H1 (cell line): ENCODE results near the gene BPIFA2.

ENCODE experiments used
- CHD2 ChIP-seq: IDR thresholded peaks from 2 replicates; pipeline ENCODE4 v1.6.1; 2012; ENCODE audit warnings: low read length, improper control_type of control experiment
- KDM1A ChIP-seq: fragments of 200-600, 300-600 bp; sonication (generic); IDR thresholded peaks from 2 replicates; pipeline ENCODE4 v1.7.1; 2016; ENCODE audit warnings: mild to moderate bottlenecking, low read length, borderline replicate concordance
- NANOG ChIP-seq: IDR thresholded peaks from 2 replicates; pipeline ENCODE4 v1.6.1; 2011; ENCODE audit warnings: low read length, low read depth, mild to moderate bottlenecking, inconsistent platforms; ENCODE audit not compliant: insufficient read depth, poor library complexity, severe bottlenecking
- POLR2AphosphoS5 ChIP-seq: IDR thresholded peaks from 2 replicates; pipeline ENCODE4 v1.6.1; 2011; ENCODE audit warnings: low read depth, low read length
- ZNF274 ChIP-seq: IDR thresholded peaks from 2 replicates; pipeline ENCODE4 v1.7.0; 2012; ENCODE audit warnings: low read length, borderline replicate concordance; ENCODE audit errors: extremely low read depth

- TF ChIP-seq KDM1A: no peak
- TF ChIP-seq CHD2: no peak
- no peak for TF ChIP-seq POLR2AphosphoS5
- no peak for TF ChIP-seq NANOG
- no peak for TF ChIP-seq ZNF274
These were observed 7.2 kb downstream of the BPIFA2 start for GRCh38 chr20:33175123-33175522.
